ENCODE measurements around the gene TPSG1. TPM values are rescaled to one million over a fixed set of nuclear protein-coding genes. Genes with fewer than 3 reads are reported as not detected.
"Not testable (repeated sequence)": the region's sequence is repeated elsewhere in the genome, so short reads cannot be mapped to it uniquely, and the experiment has no call there.

Gene TPSG1
- not detected in 2 replicates for total RNA-seq (2014; rRNA removed; shearing (Covaris generic))

DNA sequence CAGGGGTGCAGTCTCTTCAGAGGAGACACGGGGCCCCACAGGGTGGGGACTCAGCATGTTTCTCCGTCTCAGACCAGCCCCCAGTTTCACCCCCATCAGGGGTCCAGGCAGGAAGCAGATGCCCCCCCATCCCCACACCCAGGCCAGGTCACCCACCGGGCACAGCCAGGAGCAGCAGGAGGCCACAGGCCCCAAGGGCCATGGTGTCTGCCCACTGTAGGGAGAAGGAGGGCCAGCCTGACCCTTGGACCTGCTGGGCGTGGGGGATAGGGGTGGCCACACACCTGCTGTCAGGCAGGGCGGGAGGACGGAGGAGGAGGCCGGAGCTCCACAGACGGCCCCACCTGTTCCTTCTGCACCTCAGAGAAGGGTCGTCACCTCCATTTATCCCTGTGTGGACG lies at the start of gene TPSG1:
Gene TPSG1, minus strand, starts transcription at position 218 of the 401 bp plus-strand sequence. Its CDS starts 16 bp downstream, at position 202.
- Histone ChIP-seq H3K4me1 (replicated peaks) (no peaks in the 10 kb centered on the region), H3K36me3 (no peaks in the 10 kb centered on the region), H3K9me3 (replicated peaks) (no peaks in the 10 kb centered on the region), H3K27ac (no peak within 1 kb of the TSS), H3K4me3 (no peak within 1 kb of the TSS), H3K27me3 (replicated peaks) (peaks cover 49% of the 10 kb centered on the region)
- no peak for DNase-seq (ENCODE audit: low read depth in 1 of 2, low spot score in 2 of 2)

DNA sequence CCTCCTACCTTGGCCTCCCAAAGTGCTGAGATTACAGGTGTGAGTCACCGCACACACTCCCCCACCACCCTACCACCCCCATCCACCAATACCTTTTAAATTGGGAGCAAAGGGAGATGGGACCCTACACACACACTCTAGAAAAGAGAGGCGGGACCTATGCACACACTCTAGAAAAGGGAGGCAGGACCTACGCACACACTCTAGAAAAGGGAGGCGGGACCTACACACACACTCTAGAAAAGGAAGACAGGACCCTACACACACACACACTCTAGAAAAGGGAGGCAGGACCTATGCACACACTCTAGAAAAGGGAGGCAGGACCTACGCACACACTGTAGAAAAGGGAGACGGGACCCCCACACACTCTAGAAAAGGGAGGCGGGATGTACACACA lies 49.7 kb upstream of the TPSG1 start:
- H3K27me3 ChIP-seq (replicated peaks): peaks cover 45% of the 10 kb centered on the region
- no peak overlapping the region for H3K27ac ChIP-seq
- no peaks in the 10 kb centered on the region for H3K36me3 ChIP-seq
- no peak for DNase-seq (ENCODE audit: low read depth in 1 of 2, low spot score in 2 of 2)
- H3K4me3 ChIP-seq: no peak overlapping the region
- H3K4me1 ChIP-seq (replicated peaks): no peaks in the 10 kb centered on the region
- no peaks in the 10 kb centered on the region for H3K9me3 ChIP-seq (replicated peaks)

DNA sequence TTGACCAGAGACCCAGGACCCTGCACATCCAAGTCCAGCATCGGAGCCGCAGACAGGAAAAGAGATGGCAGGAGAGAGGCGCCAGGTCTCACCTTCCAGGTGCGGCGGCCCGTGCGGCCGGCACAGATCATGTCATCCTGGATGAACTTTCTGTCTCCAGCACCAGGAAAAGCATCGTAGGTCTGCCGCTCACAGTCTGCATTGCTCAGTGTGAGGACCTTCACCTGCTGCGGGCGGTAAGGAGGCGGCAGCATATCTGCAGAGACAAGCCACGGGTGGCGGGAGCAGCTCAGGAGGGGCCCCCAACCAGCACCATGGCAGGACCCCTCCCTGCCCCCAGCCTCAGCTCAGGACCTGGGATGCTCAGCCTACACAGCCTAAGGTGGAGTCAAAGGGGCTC lies 48.7 kb upstream of the TPSG1 start:
- H3K27me3 ChIP-seq (replicated peaks): peaks cover 43% of the 10 kb centered on the region
- no peak overlapping the region for H3K4me3 ChIP-seq
- DNase-seq (ENCODE audit: low read depth in 1 of 2, low spot score in 2 of 2): no peak
- H3K36me3 ChIP-seq: no peaks in the 10 kb centered on the region
- no peak overlapping the region for H3K27ac ChIP-seq
- H3K4me1 ChIP-seq (replicated peaks): no peaks in the 10 kb centered on the region
- no peaks in the 10 kb centered on the region for H3K9me3 ChIP-seq (replicated peaks)

GRCh38 chr16:1272453-1273198 lies 47.6 kb upstream of the TPSG1 start:
- Histone ChIP-seq H3K27me3 (replicated peaks) (peaks cover 44% of the 10 kb centered on the region), H3K36me3 (no peaks in the 10 kb centered on the region), H3K4me1 (replicated peaks) (no peaks in the 10 kb centered on the region), H3K4me3 (no peak overlapping the region), H3K27ac (no peak overlapping the region), H3K9me3 (replicated peaks) (no peaks in the 10 kb centered on the region)
- DNase-seq (ENCODE audit: low read depth in 1 of 2, low spot score in 2 of 2): no peak

DNA sequence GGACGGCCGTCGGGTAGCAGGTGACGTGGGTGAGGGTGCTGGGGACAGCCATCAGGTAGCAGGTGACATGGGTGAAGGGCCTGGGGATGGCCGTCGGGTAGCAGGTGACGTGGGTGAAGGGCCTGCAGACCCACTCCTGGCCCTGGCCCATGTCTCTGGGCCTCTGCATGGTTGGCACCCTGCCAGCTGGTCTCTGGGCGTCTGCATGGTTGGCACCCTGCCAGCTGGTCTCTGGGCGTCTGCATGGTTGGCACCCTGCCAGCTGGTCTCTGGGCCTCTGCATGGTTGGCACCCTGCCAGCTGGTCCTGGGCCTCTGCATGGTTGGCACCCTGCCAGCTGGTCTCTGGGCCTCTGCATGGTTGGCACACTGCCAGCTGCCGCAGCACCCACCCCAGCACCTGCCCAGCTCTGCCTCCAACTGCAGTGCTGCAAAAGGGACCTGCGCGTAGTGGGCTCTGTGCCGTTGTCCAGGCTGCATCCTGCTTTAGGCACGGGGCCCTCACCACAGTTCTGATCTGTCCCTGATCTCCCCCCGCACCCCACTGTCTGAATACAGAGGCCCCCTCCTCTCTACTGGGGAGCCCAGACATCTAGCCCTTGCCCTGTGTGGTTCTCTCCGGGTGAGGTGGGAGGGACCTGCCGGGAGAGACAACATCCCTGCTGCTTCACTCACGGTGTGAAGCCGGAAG lies 46.8 kb upstream of the TPSG1 start:
- H3K36me3 ChIP-seq; H3K4me1 ChIP-seq (replicated peaks); DNase-seq (ENCODE audit: low read depth in 1 of 2, low spot score in 2 of 2); H3K9me3 ChIP-seq (replicated peaks); H3K4me3 ChIP-seq; H3K27ac ChIP-seq: not testable (repeated sequence)
- H3K27me3 ChIP-seq (replicated peaks): peaks cover 38% of the 10 kb centered on the region

GRCh38 chr16:1271380-1271723 lies 46.3 kb upstream of the TPSG1 start:
- H3K27me3 ChIP-seq (replicated peaks): peaks cover 38% of the 10 kb centered on the region
- no peaks in the 10 kb centered on the region for H3K36me3 ChIP-seq
- no peaks in the 10 kb centered on the region for H3K4me1 ChIP-seq (replicated peaks)
- H3K4me3 ChIP-seq: no peak overlapping the region
- H3K27ac ChIP-seq: no peak overlapping the region
- no peak for DNase-seq (ENCODE audit: low read depth in 1 of 2, low spot score in 2 of 2)
- H3K9me3 ChIP-seq (replicated peaks): no peaks in the 10 kb centered on the region

- H3K4me1 ChIP-seq (replicated peaks); H3K36me3 ChIP-seq; DNase-seq (ENCODE audit: low read depth in 1 of 2, low spot score in 2 of 2); H3K4me3 ChIP-seq; H3K27ac ChIP-seq; H3K9me3 ChIP-seq (replicated peaks): not testable (repeated sequence)
- peaks cover 31% of the 10 kb centered on the region for H3K27me3 ChIP-seq (replicated peaks)
These were observed 44.4 kb upstream of the TPSG1 start for GRCh38 chr16:1269418-1269817.

GRCh38 chr16:1265826-1266225 lies 40.8 kb upstream of the TPSG1 start:
- DNase-seq (ENCODE audit: low read depth in 1 of 2, low spot score in 2 of 2): no peak
- Histone ChIP-seq H3K4me3 (no peak overlapping the region), H3K36me3 (no peaks in the 10 kb centered on the region), H3K9me3 (replicated peaks) (no peaks in the 10 kb centered on the region), H3K27ac (no peak overlapping the region), H3K27me3 (replicated peaks) (peaks cover 49% of the 10 kb centered on the region), H3K4me1 (replicated peaks) (no peaks in the 10 kb centered on the region)

- Histone ChIP-seq H3K27me3 (replicated peaks) (peaks cover 47% of the 10 kb centered on the region), H3K4me3 (no peak overlapping the region), H3K27ac (no peak overlapping the region), H3K36me3 (no peaks in the 10 kb centered on the region), H3K4me1 (replicated peaks) (no peaks in the 10 kb centered on the region), H3K9me3 (replicated peaks) (no peaks in the 10 kb centered on the region)
- DNase-seq (ENCODE audit: low read depth in 1 of 2, low spot score in 2 of 2): no peak
These were observed 40.1 kb upstream of the TPSG1 start for GRCh38 chr16:1265090-1265630.

GRCh38 chr16:1264345-1265089 lies 39.4 kb upstream of the TPSG1 start:
- Histone ChIP-seq H3K27ac (no peak overlapping the region), H3K4me3 (no peak overlapping the region), H3K27me3 (replicated peaks) (peaks cover 48% of the 10 kb centered on the region), H3K4me1 (replicated peaks) (no peaks in the 10 kb centered on the region), H3K9me3 (replicated peaks) (no peaks in the 10 kb centered on the region), H3K36me3 (no peaks in the 10 kb centered on the region)
- DNase-seq (ENCODE audit: low read depth in 1 of 2, low spot score in 2 of 2): no peak

DNA sequence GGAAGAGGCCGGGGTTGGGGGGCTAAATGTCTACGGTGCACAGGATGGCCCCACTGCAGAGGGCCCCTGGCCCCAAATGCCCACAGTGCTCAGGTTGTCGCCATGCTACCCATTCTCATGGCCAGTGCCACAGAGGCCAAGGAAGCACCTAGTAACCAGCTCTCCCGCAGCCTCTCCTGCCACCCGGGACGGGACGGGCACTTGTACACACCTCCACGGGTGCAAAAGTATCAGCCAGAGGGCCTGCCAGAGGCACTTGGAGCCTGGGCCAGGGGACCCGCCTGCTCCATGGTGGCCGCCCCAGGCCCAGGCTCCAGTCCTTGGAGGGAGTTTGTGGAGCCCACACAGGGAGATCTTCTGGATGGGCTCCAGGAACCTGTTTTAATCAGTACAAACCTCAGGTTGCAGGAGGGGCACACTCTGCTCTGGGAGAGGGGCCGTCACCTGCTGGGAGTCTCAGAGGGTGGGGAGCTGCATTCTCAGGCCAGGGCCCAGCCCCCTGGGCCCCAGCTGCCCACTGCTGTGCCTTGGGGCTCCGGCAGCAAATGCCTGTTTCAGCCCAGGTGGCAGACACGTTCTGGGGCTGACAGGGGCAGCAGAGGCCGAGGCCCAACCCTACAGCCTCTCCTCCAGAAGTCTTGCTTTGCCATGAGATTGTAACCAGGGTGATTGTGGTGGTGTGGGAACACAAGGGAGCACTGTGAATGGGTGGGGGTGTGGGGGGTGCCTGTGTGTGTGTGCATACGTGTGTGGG lies 38.7 kb upstream of the TPSG1 start:
- Histone ChIP-seq H3K36me3 (no peaks in the 10 kb centered on the region), H3K4me3 (no peak overlapping the region), H3K27me3 (replicated peaks) (peaks cover 51% of the 10 kb centered on the region), H3K4me1 (replicated peaks) (no peaks in the 10 kb centered on the region), H3K9me3 (replicated peaks) (no peaks in the 10 kb centered on the region), H3K27ac (no peak overlapping the region)
- no peak for DNase-seq (ENCODE audit: low read depth in 1 of 2, low spot score in 2 of 2)

DNA sequence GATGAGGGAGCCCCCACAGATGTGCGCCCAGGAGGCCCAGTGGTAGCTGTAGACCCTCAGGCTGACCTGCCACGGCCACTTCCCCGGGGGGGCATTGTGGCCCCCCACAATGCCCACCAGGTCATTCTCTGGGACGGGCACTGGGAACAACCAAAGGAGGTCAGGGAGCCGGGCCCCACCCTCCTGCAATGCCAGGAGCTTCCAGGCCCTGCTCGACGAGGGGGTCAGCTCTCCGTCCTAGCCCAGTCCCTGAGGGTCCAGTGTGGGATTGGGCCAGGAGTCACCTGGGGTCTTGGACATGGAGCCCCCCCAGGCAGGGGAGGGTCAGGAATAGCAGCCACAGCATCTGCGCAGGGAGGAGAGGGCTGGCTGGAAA lies 37.8 kb upstream of the TPSG1 start:
- Histone ChIP-seq H3K4me1 (replicated peaks) (no peaks in the 10 kb centered on the region), H3K27ac (no peak overlapping the region), H3K27me3 (replicated peaks) (peaks cover 42% of the 10 kb centered on the region), H3K4me3 (no peak overlapping the region), H3K9me3 (replicated peaks) (no peaks in the 10 kb centered on the region), H3K36me3 (no peaks in the 10 kb centered on the region)
- DNase-seq (ENCODE audit: low read depth in 1 of 2, low spot score in 2 of 2): no peak

- Histone ChIP-seq H3K36me3 (no peaks in the 10 kb centered on the region), H3K4me3 (no peak overlapping the region), H3K4me1 (replicated peaks) (no peaks in the 10 kb centered on the region), H3K9me3 (replicated peaks) (no peaks in the 10 kb centered on the region), H3K27me3 (replicated peaks) (peaks cover 39% of the 10 kb centered on the region), H3K27ac (no peak overlapping the region)
- DNase-seq (ENCODE audit: low read depth in 1 of 2, low spot score in 2 of 2): no peak
These were observed 37.3 kb upstream of the TPSG1 start for GRCh38 chr16:1262210-1262845.

Data from SJSA1 (cell line).